CD4-positive, alpha-beta T cell treated with Interleukin-4 for 1 hour (primary cell): ENCODE results near the gene SFSWAP.
"Not testable (repeated sequence)": the region's sequence is repeated elsewhere in the genome, so short reads cannot be mapped to it uniquely, and the experiment has no call there.

ENCODE experiments used
- DNase-seq, 2 donors: peaks; one replicate each; pipeline ENCODE4 v3.0.0-alpha.2; 2020 to 2022

The SFSWAP gene

DNA sequence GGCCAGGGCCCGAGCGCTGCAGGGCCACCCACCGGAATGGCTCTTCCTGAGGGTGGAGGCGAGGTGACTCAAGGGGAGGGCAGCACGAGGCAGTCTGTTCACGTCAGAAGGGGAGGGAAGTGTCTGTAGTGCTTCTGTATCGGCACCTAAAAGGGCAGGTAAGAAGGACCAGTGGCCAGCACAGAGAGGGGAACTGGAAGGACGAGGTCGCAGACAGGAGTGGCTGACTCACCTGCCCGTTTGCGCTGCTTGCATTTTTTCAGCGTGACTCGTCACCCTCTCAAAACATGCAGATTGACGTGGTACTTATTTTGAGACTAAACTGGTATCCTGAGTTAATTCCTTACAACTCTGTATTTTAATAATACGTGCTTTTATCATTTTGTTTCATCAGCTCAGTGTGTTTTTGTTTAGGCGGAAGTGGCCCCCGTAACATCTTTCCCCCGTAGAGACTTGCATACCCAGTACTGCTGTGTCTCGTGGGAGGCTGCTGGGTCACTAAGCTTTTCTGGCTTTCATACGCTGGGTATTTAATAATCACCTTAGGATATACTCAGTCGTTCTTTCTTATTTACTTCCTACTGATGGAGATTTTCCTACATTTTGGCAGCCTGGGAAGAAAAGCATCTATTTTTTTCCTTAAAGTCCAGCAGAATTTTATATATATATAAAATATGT lies 26.4 kb downstream of the SFSWAP start:
- DNase-seq: no peak

DNA sequence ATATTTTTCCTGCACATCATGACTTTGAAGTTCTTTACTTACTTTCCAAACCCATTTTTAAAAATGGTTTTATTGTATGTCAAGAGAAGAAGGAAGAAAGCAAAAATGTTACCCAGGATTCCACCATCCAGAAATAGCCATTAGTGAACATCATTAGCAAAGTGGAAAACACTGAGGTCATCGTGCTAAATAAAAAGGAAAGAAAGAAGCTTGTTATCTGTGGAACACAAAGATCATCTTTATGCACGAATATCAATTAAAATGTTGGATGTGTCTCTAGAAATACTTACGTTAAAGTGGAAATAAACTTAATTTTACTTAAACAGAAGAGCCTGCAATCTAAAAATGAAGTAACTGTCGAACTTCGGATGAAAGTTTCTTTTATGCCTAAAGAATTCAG lies 27.3 kb downstream of the SFSWAP start:
- no peak for DNase-seq

DNA sequence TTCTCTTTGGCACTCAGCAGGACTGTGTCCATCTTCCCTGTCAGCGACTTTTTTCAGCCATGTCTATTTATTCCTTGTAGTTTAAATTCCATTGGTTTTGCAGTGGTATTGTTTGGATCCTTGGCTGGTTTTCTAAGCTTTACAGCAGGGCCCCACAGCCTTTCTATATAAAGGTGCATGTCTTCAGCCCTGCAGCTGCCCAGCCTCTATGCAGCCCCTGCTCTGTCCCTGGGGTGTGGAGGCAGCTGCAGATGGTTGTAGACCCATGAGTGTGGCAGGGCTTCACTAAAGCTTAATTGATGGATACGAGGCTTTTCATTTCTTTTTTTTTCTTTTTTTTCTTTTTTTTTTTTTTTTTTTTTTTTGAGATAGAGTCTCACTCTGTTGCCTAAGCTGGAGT lies 29.7 kb downstream of the SFSWAP start:
- DNase-seq: no peak

DNA sequence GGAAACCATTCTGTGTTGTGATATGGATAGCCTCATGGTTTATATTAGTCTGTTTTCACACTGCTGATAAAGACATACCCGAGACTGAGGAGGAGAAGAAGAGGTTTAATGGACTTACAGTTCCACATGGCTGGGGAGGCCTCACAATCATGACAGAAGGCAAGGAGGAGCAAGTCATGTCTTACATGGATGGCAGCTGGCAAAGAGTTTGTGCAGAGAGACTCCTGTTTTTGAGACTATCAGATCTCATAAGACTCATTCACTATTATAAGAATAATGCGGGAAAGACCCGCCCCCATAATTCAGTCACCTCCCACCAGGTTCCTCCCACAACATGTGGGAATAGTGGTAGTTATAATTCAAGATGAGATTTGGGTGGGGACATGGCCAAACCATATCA lies 31.9 kb downstream of the SFSWAP start:
- DNase-seq: not testable (repeated sequence)

DNA sequence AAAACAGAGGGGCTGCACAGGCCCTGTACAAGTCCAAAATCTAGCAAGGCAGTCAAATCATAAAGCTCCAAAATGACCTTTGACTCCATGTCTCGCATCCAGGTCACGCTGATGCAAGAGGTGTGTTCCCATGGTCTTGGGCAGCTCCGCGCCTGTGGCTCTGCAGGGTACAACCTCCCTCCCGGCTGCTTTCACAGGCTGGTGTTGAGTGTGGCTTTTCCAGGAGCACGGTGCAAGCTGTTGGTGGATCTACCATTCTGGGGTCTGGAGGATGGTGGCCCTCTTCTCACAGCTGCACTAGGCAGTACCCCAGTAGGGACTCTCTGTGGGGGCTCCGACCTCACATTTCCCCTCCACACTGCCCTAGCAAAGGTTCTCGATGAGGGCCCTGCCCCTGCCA lies 32.5 kb downstream of the SFSWAP start:
- DNase-seq: not testable (repeated sequence)

DNA sequence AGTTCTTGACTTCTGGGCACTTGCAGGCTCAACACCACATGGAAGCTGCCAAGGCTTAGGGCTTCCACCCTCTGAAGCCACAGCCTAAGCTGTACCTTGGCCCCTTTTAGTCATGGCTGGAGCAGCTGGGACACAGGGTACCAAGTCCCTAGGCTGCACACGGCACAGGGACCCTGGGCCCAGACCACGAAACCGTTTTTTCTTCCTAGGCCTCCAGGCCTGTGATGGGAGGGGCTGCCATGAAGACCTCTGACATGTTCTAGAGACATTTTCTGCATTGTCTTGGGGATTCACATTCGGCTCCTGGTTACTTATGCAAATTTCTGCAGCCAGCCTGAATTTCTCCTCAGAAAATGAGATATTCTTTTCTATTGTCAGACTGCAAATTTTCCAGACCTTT lies 33.0 kb downstream of the SFSWAP start:
- not testable (repeated sequence) for DNase-seq

DNA sequence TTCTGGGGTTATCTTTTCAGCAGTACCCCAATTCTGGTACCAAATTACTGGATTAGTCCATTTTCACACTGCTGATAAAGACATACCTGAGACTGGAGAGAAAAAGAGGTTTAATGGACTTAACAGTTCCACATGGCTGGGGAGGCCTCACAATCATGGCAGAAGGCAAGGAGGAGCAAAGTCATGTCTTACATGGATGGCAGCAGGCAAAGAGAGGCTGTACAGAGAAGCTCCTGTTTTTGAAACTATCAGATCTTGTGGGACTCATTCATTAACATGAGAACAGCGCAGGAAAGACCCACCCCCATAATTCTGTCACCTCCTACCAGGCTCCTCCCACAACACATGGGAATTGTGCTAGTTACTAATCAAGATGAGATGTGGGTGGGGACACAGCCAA lies 33.8 kb downstream of the SFSWAP start:
- not testable (repeated sequence) for DNase-seq

DNA sequence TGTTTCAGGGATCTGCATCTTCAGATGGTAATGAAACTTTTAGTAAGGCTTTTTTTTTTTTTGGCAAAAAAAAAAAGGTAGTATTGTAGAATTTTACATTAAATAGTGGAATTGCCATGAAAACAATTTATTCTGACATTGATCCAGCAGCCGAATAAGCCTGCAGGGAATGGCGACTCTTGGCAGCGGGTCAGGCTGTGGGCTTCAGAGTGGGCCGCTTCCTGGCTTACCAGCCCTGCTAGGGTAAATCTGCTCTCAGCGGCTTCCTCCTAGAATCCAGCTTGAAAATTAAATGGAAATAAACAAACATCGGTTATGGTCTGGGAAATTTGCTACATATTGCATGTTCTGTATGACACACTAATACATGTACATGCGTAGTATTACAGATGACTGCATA lies 34.8 kb downstream of the SFSWAP start:
- DNase-seq: no peak

DNA sequence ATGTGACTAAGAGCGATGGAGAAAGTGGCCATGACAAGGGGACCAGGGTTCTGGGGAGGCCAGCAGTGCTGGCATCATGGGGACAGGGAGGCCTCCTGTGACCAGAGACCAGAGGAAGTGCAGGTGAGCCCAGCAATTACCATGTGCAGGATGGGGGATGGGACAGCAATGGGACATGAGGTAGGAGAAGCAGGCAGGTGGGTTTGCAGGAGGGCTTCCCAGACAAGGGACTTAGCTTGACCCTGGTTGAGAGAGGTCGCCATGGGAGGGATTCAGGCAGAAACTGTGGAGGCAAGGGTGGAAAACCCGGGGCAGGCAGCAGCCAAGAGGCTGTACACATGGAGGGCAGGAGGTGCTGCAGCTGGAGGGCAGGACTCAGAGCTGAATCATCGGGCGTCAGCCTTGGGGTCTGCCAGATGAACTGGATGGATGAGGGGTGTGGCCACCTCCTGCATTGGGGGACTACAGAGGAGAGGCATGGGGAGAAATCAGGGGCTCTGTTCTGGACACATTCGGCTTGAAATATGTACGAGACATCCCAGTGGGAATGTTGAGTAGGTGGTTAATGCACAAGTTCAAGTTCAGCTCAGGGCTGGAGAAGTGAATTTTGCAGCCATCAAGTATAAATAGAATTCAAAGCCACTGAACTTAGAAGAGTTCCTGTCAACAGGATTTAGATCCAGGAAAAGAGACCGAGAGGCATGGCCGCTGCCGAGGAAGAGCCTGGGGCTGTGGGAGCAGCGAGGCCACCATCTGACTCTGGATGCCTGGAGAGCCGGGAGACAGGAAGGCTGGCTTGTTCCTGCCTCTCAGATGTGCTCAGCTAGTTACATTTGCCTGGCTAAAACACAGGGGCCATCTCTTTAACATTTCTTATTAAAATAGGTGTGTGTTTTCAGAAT lies 36.6 kb downstream of the SFSWAP start:
- no peak for DNase-seq

DNA sequence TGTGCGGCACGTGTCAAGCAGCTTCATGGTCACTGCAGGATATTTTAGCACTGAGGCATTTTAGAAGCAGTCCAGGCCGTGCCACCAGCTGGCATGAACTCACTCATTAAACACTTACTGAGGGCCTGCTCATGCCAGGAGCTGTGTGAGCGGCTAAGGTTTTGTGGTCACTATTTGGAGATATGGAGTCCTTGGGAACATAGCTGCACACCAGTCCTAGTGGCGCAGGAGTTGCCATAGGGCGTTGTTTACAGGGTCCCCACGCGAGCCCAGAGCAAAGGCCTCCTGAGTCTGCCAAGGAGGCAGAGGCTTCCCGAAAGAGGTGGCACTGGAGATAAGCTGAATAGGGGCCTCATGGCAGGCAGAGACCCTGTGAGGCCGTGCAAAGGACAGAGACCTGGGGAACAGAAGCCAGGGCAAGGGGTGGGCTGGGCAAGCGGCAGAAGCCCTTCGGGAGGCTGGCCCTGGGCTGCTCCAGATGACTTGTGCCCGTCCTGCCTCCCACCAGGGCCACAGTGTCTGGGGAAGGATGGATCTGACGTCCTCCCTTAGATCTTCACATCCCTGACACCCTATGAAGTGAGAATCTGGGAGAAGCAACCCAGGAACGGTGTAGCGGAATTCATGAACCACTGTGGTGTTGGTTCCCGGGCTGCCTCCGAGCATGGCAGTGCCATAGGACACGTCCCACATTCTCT lies 38.9 kb downstream of the SFSWAP start:
- DNase-seq: no peak

DNA sequence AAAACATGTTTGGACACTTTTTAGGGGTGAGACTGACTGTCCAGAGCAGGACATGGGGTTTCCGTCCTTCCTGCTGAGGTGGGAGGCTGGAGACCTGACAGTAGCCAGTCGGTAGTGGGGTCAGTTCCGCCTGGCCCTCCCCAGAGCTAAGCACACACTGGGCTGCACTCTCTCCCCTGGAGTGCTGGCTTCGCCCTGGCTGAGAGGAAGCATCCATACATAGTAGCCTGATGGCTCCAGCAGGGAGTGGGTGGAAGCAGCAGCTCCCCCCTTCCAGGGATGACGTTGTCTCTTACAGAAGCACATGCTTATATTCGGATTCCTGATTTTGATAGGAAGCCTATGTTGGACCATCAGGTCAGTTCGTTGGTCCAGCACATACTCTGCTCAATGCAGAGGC lies 40.4 kb downstream of the SFSWAP start:
- DNase-seq: no peak

DNA sequence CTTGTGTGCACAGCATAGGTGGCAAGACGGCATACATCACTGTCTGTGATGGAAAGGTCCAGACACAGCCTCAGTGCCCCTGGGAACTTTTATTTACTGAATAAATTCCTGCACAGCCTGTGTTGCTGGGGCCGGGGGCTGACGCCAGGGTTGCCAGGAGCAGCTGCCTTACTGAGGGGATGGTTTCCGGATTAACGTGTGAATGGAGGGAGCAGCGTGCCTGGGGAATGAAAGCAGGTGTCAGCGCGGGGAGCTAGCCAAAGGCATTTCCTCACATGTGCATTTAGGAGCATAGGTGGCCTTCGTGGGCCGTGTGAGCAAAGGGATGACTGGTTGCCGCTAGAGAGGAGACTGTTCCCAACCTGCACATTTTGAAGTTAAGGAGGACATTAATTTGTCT lies 41.6 kb downstream of the SFSWAP start:
- no peak for DNase-seq

DNA sequence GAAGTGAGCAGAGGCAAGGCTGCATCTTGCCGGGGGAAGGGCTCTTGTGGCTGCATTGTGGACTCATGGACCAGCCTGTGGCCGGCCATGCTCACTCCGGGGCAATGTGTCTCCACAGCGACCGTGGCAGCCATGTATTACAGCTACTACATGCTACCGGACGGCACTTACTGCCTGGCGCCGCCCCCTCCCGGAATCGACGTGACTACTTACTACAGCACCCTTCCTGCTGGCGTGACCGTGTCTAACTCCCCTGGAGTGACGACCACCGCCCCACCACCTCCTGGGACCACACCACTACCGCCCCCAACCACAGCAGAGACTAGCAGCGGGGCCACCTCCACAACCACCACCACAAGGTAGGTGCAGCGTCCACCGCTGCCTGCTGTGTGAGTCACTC lies 42.1 kb downstream of the SFSWAP start:
- DNase-seq: no peak

DNA sequence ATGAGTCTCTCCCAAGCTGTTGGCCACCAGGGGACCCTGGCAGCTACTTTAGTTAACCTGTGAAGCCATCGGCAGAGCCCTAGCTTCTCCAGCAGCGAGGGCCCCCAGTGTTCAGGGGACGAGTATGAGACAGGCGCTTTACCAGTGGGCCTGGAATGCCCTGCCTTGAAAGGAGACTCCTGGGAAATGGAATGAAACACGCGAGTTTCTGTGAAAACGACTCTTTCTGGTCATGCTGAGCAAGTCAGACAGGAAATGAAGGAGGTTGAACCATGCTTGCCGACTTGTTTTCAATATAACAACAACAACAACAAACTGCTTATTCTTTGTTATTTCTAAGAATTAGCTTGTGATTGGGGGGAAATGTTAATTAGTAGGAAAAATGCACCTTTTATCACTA lies 42.9 kb downstream of the SFSWAP start:
- DNase-seq: no peak

DNA sequence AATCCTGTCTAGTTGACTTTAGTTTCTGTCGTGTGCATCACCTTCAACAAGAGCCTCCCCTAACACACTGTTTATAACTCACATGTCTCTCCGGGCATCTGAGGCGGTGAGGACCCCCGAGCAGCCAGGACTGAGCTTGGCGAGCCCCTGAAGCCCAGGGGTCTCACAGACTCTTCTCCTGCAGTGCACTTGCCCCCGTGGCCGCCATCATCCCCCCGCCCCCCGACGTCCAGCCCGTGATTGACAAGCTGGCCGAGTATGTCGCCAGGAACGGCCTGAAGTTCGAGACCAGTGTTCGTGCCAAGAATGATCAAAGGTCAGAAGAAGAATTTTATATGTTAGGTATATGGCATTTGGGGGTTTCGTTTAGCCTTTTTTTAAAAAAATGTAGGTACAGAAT lies 43.3 kb downstream of the SFSWAP start:
- no peak for DNase-seq

DNA sequence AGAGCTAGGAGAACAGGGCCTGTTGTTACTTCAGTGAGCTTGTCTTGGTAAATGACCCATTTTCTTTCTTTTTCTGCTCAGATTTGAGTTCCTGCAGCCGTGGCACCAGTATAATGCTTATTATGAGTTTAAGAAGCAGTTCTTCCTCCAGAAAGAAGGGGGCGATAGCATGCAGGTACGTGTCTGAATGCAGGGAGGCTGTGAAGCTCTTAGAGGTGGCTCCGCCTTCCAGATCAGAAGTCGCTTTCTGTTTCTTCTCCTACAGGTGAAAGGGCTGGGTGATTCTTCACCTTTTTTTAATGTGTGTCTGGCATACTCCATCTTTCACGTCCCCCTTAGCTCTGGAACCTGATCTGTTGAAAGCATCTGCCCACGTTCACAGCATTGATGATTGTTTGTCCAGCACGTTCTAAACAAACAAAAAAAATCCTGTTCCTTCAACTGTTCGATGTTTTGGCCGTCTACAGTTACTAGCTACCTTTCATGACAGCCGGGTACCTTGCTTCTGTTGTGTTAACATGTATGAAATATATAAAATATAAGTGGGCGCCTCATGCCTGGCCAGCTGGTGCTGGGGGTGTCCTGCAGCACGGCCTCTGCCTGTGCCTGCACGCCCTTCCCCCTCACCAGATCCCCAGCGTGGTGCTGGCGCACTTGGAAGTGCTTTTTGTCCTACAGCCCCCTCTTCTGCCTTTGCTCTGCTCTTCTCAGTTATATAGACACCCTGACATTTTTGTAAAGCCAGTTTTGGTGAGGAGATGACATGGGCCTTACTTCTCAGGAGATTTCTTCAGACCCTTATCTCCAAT lies 44.6 kb downstream of the SFSWAP start:
- peak; percentile 46 to 53 for DNase-seq

DNA sequence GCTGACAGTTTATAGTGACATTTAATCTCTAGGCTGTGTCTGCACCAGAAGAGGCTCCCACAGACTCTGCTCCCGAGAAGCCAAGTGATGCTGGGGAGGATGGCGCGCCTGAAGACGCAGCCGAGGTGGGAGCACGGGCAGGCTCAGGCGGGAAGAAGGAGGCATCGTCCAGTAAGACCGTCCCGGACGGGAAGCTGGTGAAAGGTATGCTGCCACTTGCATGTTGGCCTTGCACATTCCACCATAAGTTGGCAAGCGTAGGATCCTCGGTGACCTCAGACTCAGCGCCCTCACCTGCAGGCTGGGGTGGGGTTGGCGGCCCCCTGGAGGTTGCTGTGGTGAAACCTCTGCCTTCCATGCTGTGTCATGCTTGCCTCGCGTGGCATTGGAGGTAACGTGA lies 45.6 kb downstream of the SFSWAP start:
- DNase-seq: no peak

DNA sequence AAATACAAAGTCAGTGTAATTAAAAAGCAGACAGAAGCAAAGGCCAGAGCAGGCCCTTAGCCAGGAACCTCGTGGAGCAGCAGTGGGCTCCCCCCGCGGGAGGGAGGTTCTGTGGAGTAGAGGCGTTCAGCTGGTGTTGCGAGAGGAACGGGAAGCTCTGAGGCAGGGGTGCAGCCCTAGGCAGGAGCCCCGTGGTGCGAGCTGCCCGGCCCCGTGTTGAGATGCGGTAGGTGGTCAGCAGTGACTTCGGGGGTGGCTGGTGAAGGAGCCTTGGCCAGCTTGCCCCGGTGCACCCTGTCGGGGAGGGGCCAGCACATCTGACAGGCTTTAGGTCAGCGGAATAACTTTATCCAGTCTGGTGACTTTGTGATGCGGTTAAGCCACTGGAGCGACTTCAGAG lies 46.2 kb downstream of the SFSWAP start:
- no peak for DNase-seq

DNA sequence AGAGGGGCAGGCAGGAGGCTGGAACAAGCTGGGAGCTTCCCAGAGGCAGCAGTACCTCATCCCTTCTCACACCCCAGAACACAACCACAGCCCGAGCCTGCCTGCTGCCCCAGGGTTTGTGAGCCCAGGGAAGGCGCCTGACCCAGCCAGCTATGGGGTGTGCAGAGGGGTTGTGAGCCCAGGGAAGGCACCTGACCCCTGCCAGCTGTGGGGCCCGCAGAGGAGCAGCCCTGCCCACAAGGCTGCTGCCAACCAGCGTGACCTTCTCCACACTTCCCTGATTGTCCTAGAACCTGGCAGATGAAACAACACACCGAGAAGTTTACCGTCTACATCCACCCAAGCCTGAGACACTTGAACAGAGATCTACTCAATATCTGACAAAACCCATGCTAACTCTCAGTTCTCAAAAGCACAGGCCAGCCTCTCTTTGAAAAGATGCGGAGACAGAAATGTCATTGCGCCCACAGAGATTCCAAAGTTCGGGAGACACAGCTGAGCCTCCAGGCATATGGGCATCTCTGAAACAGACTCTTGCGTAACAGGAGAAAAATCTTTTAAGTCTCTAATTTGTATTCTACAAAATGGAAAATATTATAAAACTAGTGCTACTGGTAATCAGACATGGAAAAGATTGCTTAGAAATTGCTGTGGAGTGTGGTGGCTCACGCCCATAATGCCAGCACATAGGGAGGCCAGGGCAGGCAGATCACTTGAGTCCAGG lies 47.3 kb downstream of the SFSWAP start:
- DNase-seq: no peak

DNA sequence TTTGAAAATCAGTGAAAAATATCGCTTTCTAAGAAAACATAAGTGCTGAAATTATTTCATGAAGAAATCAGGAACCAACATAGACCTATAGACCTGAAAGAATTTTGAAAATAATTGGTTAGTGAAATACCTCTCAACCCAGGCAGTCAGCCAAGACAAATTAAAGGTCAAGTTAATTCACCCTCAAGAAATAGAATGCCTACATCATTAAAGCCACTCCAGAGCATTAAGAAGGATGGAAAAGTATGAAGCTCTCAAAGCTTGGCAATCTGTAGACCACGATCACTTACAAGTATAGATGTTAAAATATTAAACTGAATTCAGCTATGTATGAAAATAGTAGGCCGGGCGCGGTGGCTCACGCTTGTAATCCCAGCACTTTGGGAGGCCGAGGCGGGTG lies 48.3 kb downstream of the SFSWAP start:
- DNase-seq: no peak

DNA sequence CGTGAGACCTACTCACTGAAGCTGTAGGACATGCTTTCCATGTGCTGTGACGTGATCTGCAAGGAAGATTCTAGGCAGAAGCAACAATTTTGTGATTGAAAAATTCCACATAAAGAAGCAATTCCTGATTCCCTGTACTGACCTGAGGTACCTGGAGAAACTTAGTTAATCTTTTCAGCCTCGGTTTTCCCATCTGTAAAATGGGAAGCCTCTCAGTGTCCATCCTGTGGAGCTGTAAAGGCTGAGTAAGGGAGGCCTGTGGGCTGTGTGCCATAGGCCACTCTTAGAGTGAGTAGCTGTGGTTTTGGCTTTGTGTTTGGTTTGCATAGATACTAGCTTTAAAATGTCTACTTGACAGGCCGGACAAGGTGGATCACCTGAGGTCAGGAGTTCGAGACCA lies 50.7 kb downstream of the SFSWAP start:
- no peak for DNase-seq

DNA sequence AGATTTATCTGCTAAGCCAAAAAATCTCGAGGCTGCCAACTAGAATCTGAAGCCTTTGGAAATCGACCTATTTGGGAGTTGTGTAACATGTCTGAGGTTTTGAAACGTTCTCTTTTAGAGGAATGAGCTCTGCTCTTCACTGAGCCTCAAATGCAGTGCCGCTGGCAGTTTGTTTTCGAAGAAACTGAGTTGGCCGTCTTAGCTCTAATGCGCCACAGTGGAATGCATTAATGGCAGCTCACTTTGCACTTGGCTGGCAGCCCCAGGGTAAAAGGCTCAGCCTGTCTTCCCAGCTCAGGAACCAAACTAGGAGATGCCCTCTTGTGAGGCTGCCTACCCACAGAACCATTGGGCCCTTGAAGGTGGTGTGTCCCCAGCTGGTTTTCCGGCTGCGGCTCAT lies 53.8 kb downstream of the SFSWAP start:
- no peak for DNase-seq
